Measurements from ENCODE around the gene MINDY4. TPM values are rescaled to one million over a fixed set of nuclear protein-coding genes. Genes with fewer than 3 reads are reported as not detected.

MINDY4 gene
- total and polyA plus RNA-seq, 4 donors = 7.2 to 13.8 (median 9.1) TPM

- Histone ChIP-seq H3K27me3 (ENCODE audit: control insufficient read depth, insufficient read depth, low read length) (no peaks in the 10 kb centered on the region), H3K4me1 (ENCODE audit: control insufficient read depth, insufficient read depth, low read length) (peaks cover 42% of the 10 kb centered on the region), H3K9me3 (ENCODE audit: control insufficient read depth, insufficient read depth, low read length) (no peaks in the 10 kb centered on the region), H3K27ac (ENCODE audit: low read depth, low read length) (no peak overlapping the region), H3K36me3 (ENCODE audit: control insufficient read depth, insufficient read depth, low read length) (peaks cover 2% of the 10 kb centered on the region), H3K4me3 (ENCODE audit: low read depth, low read length) (no peak overlapping the region)
- WGBS (ENCODE audit: insufficient coverage) = 78% methylated on average over 5 of the region's 5 CpGs
- no peak for DNase-seq (ENCODE audit: low read depth in 4 of 6, low spot score in 6 of 6)
These were observed 163.0 kb downstream of the MINDY4 start for GRCh38 chr7:30934225-30934624.

DNA sequence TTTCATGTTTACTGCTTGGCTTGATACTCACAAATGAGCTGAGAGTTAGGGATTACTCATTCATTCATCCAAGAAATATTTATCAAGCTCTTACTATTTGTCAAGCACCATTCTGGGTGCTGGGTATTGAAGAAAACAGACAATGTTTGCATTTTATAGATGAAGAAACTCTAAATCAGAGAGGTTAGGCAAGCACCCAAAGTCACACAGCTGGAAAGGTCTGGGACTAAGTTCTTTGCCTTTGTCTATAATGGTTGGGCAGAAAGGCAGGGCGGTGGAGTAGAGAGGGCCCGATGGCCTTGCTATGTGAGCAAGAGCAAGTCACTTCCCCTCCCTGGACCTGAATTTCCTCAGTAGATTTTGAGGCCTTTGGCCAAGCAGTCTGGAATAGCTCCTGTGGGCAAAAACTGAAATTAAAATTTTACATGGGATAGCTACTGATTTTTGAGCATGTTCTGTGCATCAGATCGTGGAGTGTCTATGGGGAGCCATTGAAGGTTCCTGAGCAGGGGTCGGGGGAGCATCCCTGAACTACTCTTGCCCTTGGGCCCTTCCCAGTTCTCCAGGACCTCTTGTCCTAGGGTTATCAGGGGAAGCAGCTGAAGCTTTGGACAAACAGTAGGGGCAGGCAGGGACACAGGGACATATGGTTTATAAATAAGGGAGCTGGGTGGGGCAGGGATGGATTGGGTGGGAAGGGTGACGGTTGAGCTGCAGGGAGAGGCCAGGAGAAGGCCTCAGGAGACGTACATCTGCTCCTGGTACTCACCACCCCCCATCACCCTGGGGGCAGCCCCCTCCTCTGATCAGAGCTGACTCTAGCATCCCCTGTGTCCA is 163.7 kb downstream of the MINDY4 start:
- no peak overlapping the region for H3K27ac ChIP-seq (ENCODE audit: low read depth, low read length)
- WGBS (ENCODE audit: insufficient coverage) = 88% methylated on average over 5 of the region's 6 CpGs
- no peaks in the 10 kb centered on the region for H3K27me3 ChIP-seq (ENCODE audit: control insufficient read depth, insufficient read depth, low read length)
- H3K4me3 ChIP-seq (ENCODE audit: low read depth, low read length) = no peak overlapping the region
- H3K4me1 ChIP-seq (ENCODE audit: control insufficient read depth, insufficient read depth, low read length) = peaks cover 42% of the 10 kb centered on the region
- H3K9me3 ChIP-seq (ENCODE audit: control insufficient read depth, insufficient read depth, low read length) = no peaks in the 10 kb centered on the region
- DNase-seq (ENCODE audit: low read depth in 4 of 6, low spot score in 6 of 6) = no peak
- H3K36me3 ChIP-seq (ENCODE audit: control insufficient read depth, insufficient read depth, low read length) = peaks cover 2% of the 10 kb centered on the region

DNA sequence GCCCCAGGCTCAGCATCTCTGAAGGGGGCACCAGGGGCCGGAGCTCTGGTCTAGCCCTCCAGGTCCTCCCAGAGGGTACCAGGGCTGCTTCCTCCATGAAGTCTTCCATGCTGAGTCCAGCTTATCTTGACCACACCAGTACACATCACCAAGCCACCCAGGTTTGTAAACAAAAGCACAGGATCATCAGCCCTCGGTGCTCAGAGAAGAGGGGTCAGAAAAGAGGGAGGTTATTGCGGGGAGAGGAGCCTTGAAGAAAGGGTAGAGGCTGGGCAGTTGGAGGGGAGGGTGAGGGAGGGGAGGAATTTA is 164.3 kb downstream of the MINDY4 start:
- Histone ChIP-seq H3K9me3 (ENCODE audit: control insufficient read depth, insufficient read depth, low read length) (no peaks in the 10 kb centered on the region), H3K4me1 (ENCODE audit: control insufficient read depth, insufficient read depth, low read length) (peaks cover 41% of the 10 kb centered on the region), H3K4me3 (ENCODE audit: low read depth, low read length) (no peak overlapping the region), H3K27ac (ENCODE audit: low read depth, low read length) (no peak overlapping the region), H3K27me3 (ENCODE audit: control insufficient read depth, insufficient read depth, low read length) (no peaks in the 10 kb centered on the region), H3K36me3 (ENCODE audit: control insufficient read depth, insufficient read depth, low read length) (peaks cover 2% of the 10 kb centered on the region)
- DNase-seq (ENCODE audit: low read depth in 4 of 6, low spot score in 6 of 6) = no peak
- WGBS (ENCODE audit: insufficient coverage) = 100% methylated on average over 1 of the region's 3 CpGs

DNA sequence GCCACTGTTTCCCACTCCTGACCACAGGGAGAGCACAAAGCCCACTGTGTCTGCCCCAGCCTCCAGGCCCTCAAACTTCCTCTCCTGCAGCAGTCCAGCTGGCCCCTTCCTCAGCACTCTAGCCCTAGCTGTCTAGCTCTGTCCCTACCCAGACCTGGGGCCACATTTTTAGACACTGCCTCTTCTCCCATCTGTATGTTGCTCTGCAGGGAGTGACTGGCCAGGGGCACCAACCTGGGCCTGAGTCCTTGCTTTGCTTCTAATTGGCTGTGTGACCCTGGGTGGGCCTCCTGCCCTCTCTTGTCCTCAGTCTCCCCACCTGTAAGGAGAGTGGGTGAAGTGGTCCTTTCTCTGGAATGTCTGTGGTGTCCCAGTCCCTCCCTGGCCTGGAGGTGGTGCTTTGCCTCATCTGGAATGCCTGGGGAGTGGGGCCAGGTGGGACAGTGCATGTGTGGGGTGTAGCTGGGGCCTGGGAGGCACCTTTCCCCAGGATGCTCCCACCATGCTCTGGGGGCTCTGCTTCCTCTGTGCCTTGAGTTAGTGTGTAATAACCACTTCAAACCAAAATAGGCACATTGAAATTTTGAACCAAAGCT is 165.5 kb downstream of the MINDY4 start:
- Histone ChIP-seq H3K27me3 (ENCODE audit: control insufficient read depth, insufficient read depth, low read length) (no peaks in the 10 kb centered on the region), H3K36me3 (ENCODE audit: control insufficient read depth, insufficient read depth, low read length) (peaks cover 2% of the 10 kb centered on the region)
- no peak for DNase-seq (ENCODE audit: low read depth in 4 of 6, low spot score in 6 of 6)

GRCh38 chr7:30937416-30937815 is 166.2 kb downstream of the MINDY4 start:
- no CpG with 5 or more reads among the region's 3 CpGs for WGBS (ENCODE audit: insufficient coverage)
- DNase-seq (ENCODE audit: low read depth in 4 of 6, low spot score in 6 of 6) = no peak
- Histone ChIP-seq H3K9me3 (ENCODE audit: control insufficient read depth, insufficient read depth, low read length) (no peaks in the 10 kb centered on the region), H3K4me1 (ENCODE audit: control insufficient read depth, insufficient read depth, low read length) (peaks cover 29% of the 10 kb centered on the region), H3K4me3 (ENCODE audit: low read depth, low read length) (no peak overlapping the region), H3K36me3 (ENCODE audit: control insufficient read depth, insufficient read depth, low read length) (peaks cover 2% of the 10 kb centered on the region), H3K27ac (ENCODE audit: low read depth, low read length) (no peak overlapping the region), H3K27me3 (ENCODE audit: control insufficient read depth, insufficient read depth, low read length) (no peaks in the 10 kb centered on the region)

More for the DNA sequence above, 165.5 kb downstream of the MINDY4 start:
- H3K9me3 ChIP-seq (ENCODE audit: control insufficient read depth, insufficient read depth, low read length) = no peaks in the 10 kb centered on the region
- peaks cover 34% of the 10 kb centered on the region for H3K4me1 ChIP-seq (ENCODE audit: control insufficient read depth, insufficient read depth, low read length)
- no peak overlapping the region for H3K27ac ChIP-seq (ENCODE audit: low read depth, low read length)
- no peak overlapping the region for H3K4me3 ChIP-seq (ENCODE audit: low read depth, low read length)

DNA sequence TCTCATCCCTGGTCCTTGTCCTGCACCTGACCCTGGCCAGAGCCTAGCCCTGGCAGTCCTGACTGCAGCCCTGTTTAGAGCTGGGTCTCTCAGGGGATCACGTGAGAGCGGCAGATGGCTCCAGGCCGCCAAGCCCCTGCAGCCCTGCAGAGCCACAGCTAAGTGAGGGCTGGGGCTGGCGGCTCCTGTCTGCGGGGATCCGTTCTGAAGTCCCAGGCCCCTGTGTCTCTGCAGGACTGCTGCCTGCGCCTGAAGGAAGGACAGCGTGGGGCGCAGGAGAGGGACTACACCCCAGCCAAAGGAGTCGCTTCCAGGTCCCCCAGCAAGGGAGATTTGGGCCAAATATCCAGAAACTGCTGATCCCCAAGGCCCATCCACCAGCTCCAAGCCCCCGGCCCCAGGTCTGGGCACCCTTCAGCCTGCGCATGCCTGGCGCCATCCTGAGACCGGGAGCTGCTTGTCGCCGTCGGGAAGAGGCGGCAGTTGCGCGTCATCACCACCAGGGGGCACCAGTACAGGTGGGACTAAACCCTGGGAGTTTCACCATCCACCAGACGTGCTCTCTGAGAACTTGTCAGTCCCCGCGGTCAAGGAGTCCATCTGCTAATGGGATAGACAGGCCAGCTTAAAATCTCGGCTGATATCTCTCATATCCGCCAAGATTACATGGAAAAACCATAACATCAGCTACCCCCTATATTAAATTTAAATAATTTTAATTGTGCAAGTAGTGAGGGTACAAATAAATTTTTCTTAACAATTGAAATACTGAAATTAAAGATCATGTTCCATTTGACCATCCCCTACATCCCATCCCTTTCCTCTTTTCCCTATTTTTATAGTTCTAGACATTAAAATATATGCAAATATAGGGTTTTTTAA is 167.5 kb downstream of the MINDY4 start:
- Histone ChIP-seq H3K9me3 (ENCODE audit: control insufficient read depth, insufficient read depth, low read length) (no peaks in the 10 kb centered on the region), H3K27me3 (ENCODE audit: control insufficient read depth, insufficient read depth, low read length) (no peaks in the 10 kb centered on the region), H3K4me3 (ENCODE audit: low read depth, low read length) (no peak overlapping the region), H3K36me3 (ENCODE audit: control insufficient read depth, insufficient read depth, low read length) (no peaks in the 10 kb centered on the region), H3K27ac (ENCODE audit: low read depth, low read length) (no peak overlapping the region), H3K4me1 (ENCODE audit: control insufficient read depth, insufficient read depth, low read length) (peaks cover 17% of the 10 kb centered on the region)
- DNase-seq (ENCODE audit: low read depth in 4 of 6, low spot score in 6 of 6) = peak; percentile 15 to 84 (median 43)
- 12% methylated on average over 23 of the region's 25 CpGs for WGBS (ENCODE audit: insufficient coverage)

DNA sequence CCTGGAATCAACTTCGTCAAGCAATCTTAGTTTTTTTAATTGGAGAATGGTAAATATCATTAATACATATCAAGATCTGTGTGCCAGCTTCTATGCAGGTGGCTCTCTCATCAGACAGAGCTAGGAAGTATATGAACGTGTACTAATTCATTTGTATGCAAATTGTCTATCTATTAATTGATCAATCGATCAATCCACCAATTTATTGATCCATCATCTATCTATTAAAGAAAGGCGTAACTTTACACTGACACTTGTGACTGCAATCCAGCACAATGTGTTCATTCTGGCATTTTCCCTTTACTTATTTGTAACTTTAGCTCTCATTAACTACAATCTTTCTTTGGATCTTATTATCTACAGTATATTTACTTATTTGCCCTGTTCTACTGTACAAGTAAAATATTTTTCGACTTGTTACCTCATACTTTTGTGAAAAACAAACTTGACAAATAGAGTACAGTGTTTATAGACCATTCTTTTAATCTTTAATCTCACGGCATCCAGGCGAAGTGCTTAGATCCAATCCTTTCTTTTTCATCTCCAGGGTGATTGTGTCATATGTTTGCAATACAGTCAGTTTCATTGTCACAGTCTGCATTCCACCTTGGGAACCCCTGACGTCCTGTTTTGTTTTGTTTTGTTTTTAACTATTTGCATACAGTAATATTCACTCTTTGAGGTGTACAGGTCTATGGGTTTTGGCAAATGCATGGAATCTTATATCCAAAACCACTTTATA is 170.5 kb downstream of the MINDY4 start:
- WGBS (ENCODE audit: insufficient coverage) = 88% methylated on average over 2 of the region's 8 CpGs
- Histone ChIP-seq H3K27ac (ENCODE audit: low read depth, low read length) (no peak overlapping the region), H3K27me3 (ENCODE audit: control insufficient read depth, insufficient read depth, low read length) (no peaks in the 10 kb centered on the region), H3K36me3 (ENCODE audit: control insufficient read depth, insufficient read depth, low read length) (no peaks in the 10 kb centered on the region), H3K4me1 (ENCODE audit: control insufficient read depth, insufficient read depth, low read length) (peaks cover 10% of the 10 kb centered on the region), H3K9me3 (ENCODE audit: control insufficient read depth, insufficient read depth, low read length) (peaks cover 2% of the 10 kb centered on the region), H3K4me3 (ENCODE audit: low read depth, low read length) (no peak overlapping the region)
- DNase-seq (ENCODE audit: low read depth in 4 of 6, low spot score in 6 of 6) = no peak

All from spinal cord (tissue), 10 donors.